Endodermal cell (in vitro differentiated cells): ENCODE results near the gene STK4. TPM values are rescaled to one million over a fixed set of nuclear protein-coding genes. Genes with fewer than 3 reads are reported as not detected.

Experiments used
- DNase-seq: peaks from one replicate; pipeline ENCODE4 v3.0.0-alpha.2; 2017
- H3K27ac ChIP-seq: 2 replicates; pipeline ENCODE4 v1.5.1; 2013; ENCODE audit warnings: mild to moderate bottlenecking, low read depth, low read length, moderate library complexity
- H3K27me3 ChIP-seq: 2 replicates; pipeline ENCODE4 v1.6.1; 2013; ENCODE audit warnings: mild to moderate bottlenecking, low read length, moderate library complexity; ENCODE audit not compliant: insufficient read depth, control insufficient read depth, poor library complexity, severe bottlenecking
- H3K36me3 ChIP-seq: 2 replicates; pipeline ENCODE4 v1.7.0; 2013; ENCODE audit warnings: mild to moderate bottlenecking, low read length, moderate library complexity; ENCODE audit not compliant: control insufficient read depth, insufficient read depth
- H3K4me1 ChIP-seq: one replicate; pipeline ENCODE4 v1.7.0; 2013; ENCODE audit warnings: low read length; ENCODE audit not compliant: control insufficient read depth, insufficient read depth
- H3K4me3 ChIP-seq: 2 replicates; pipeline ENCODE4 v1.5.1; 2013; ENCODE audit warnings: mild to moderate bottlenecking, low read length, moderate library complexity
- H3K9ac ChIP-seq: 2 replicates; pipeline ENCODE4 v1.6.1; 2013; ENCODE audit warnings: mild to moderate bottlenecking, low read length, moderate library complexity; ENCODE audit not compliant: poor library complexity, severe bottlenecking; ENCODE audit errors: extremely low read depth
- H3K9me3 ChIP-seq: 2 replicates; pipeline ENCODE4 v1.6.1; 2013; ENCODE audit warnings: mild to moderate bottlenecking, low read length, moderate library complexity; ENCODE audit not compliant: control insufficient read depth
- H3K27ac Mint-ChIP-seq: 2 replicates; pipeline ENCODE4 v1.8.0; 2020; ENCODE audit warnings: mixed read lengths
- H3K27me3 Mint-ChIP-seq: 2 replicates; pipeline ENCODE4 v1.8.0; 2021; ENCODE audit warnings: mild to moderate bottlenecking, mixed read lengths; ENCODE audit not compliant: insufficient read depth
- H3K36me3 Mint-ChIP-seq: 2 replicates; pipeline ENCODE4 v1.8.0; 2020; ENCODE audit warnings: low read depth, mixed read lengths
- H3K4me1 Mint-ChIP-seq: 2 replicates; pipeline ENCODE4 v1.8.0; 2020; ENCODE audit warnings: mixed read lengths
- H3K4me3 Mint-ChIP-seq: 2 replicates; pipeline ENCODE4 v1.8.0; 2020; ENCODE audit warnings: mild to moderate bottlenecking, moderate library complexity, mixed read lengths
- H3K9me3 Mint-ChIP-seq: 2 replicates; pipeline ENCODE4 v1.8.0; 2020; ENCODE audit warnings: mild to moderate bottlenecking, mixed read lengths
- CTCF ChIP-seq: fragments of 200-600 bp; sonication (generic); conservative IDR thresholded peaks from 2 replicates; pipeline ENCODE4 v1.5.0; 2021; ENCODE audit warnings: antibody characterized with exemption, mild to moderate bottlenecking
- WGBS, 2 experiments: methylation state at CpG; one replicate each; pipeline versions ENCODE4 v1.1.5 to v1.1.7; 2013; ENCODE audit warnings: missing lambda C conversion rate in 2 of 2, mixed read lengths in 1 of 2; ENCODE audit not compliant: insufficient coverage in 1 of 2, insufficient read length in 1 of 2; 5-methylcytosine and 5-hydroxymethylcytosine counted together
- total RNA-seq, 2 donors: library from RNA; stranded (reverse); fragmentation: NEBNext Ultra II Directional in 1 of 2; extraction: Animal tissue kit (Norgen Biotek cat#: 25700) in 1 of 2; gene quantifications; 2 replicates in 1 of 2; 3 replicates in 1 of 2; pipeline ENCODE4 v1.2.1, GENCODE V29; 2021

Gene STK4
- total RNA-seq, 2 donors from 2014 or later: 29.2 to 33.1 TPM

GRCh38 chr20:44948107-44948506, 18.2 kb upstream of the STK4 start:
- Mint-ChIP-seq H3K27ac (no peak overlapping the region), H3K9me3 (no peaks in the 10 kb centered on the region), H3K27me3 (no peaks in the 10 kb centered on the region), H3K36me3 (peaks cover 81% of the 10 kb centered on the region), H3K4me3 (no peak overlapping the region), H3K4me1 (no peaks in the 10 kb centered on the region)
- no peaks in the 10 kb centered on the region for H3K4me1 ChIP-seq
- H3K4me3 ChIP-seq: no peak overlapping the region
- no peak overlapping the region for H3K27ac ChIP-seq
- no peak overlapping the region for H3K9ac ChIP-seq
- H3K27me3 ChIP-seq: no peaks in the 10 kb centered on the region
- H3K9me3 ChIP-seq: no peaks in the 10 kb centered on the region
- DNase-seq: no peak
- 92 to 94% methylated on average over 5 of the region's 5 CpGs for WGBS, 2 experiments
- no peak for TF ChIP-seq CTCF
- peaks cover 97% of the 10 kb centered on the region for H3K36me3 ChIP-seq

- H3K27ac ChIP-seq: no peak overlapping the region
- H3K9ac ChIP-seq: no peak overlapping the region
- Mint-ChIP-seq H3K9me3 (no peaks in the 10 kb centered on the region), H3K27ac (no peak overlapping the region), H3K4me3 (no peak overlapping the region), H3K36me3 (peaks cover 82% of the 10 kb centered on the region), H3K4me1 (peaks cover 1% of the 10 kb centered on the region), H3K27me3 (no peaks in the 10 kb centered on the region)
- DNase-seq: no peak
- no peak for TF ChIP-seq CTCF
- H3K9me3 ChIP-seq: no peaks in the 10 kb centered on the region
- H3K4me3 ChIP-seq: no peak overlapping the region
- no peaks in the 10 kb centered on the region for H3K4me1 ChIP-seq
- WGBS, 2 experiments: 81 to 98% methylated on average over 2 of the region's 2 CpGs
- H3K36me3 ChIP-seq: peaks cover 97% of the 10 kb centered on the region
- H3K27me3 ChIP-seq: no peaks in the 10 kb centered on the region
Observed at GRCh38 chr20:44948513-44948912, 17.8 kb upstream of the STK4 start.

- H3K4me1 Mint-ChIP-seq: peaks cover 16% of the 10 kb centered on the region
- no peak for TF ChIP-seq CTCF
- no peak overlapping the region for H3K27ac ChIP-seq
- H3K4me1 ChIP-seq: peaks cover 12% of the 10 kb centered on the region
- H3K36me3 Mint-ChIP-seq: peaks cover 89% of the 10 kb centered on the region
- peaks cover 97% of the 10 kb centered on the region for H3K36me3 ChIP-seq
- WGBS, 2 experiments: 96 to 100% methylated on average over 1 of the region's 1 CpG
- no peak overlapping the region for H3K4me3 Mint-ChIP-seq
- H3K9ac ChIP-seq: no peak overlapping the region
- H3K4me3 ChIP-seq: no peak overlapping the region
- no peaks in the 10 kb centered on the region for H3K9me3 Mint-ChIP-seq
- no peaks in the 10 kb centered on the region for H3K27me3 Mint-ChIP-seq
- DNase-seq: no peak
- no peak overlapping the region for H3K27ac Mint-ChIP-seq
- no peaks in the 10 kb centered on the region for H3K9me3 ChIP-seq
- no peaks in the 10 kb centered on the region for H3K27me3 ChIP-seq
Observed at GRCh38 chr20:44950368-44950767, 15.9 kb upstream of the STK4 start.
